Measurements from ENCODE around the gene PMF1. TPM values are rescaled to one million over a fixed set of nuclear protein-coding genes. Genes with fewer than 3 reads are reported as not detected.

Gene PMF1
- total RNA-seq, 4 donors from 2014 or later: 40.8 to 64.9 (median 53.5) TPM

- intact Hi-C loops (cut with DNase I): no loop called here
- no peak overlapping the region for H3K27ac ChIP-seq
- H3K9me3 ChIP-seq: no peaks in the 10 kb centered on the region
- peaks cover 0 to 5% (median 0%) of the 10 kb centered on the region in 3 donors for H3K4me1 ChIP-seq
- H3K4me3 ChIP-seq: no peak overlapping the region
- TF ChIP-seq CTCF (IDR thresholded peaks at IDR 0.05): no peak
- TF ChIP-seq POLR2A (IDR thresholded peaks at IDR 0.05): no peak
- H3K36me3 ChIP-seq: peaks cover 4 to 88% (median 11%) of the 10 kb centered on the region in 3 donors
- no peaks in the 10 kb centered on the region for H3K27me3 ChIP-seq
- DNase-seq: no peak
These were observed 9.5 kb upstream of the PMF1 start for GRCh38 chr1:156203331-156203730.

- Histone ChIP-seq H3K9me3 (no peaks in the 10 kb centered on the region), H3K4me3 (no peak overlapping the region), H3K27ac (no peak overlapping the region), H3K36me3 (peaks cover 4 to 95% (median 12%) of the 10 kb centered on the region in 3 donors), H3K27me3 (no peaks in the 10 kb centered on the region), H3K4me1 (peaks cover 0 to 5% (median 0%) of the 10 kb centered on the region in 3 donors)
- WGBS, 2 donors: 83 to 89% methylated on average over 2 to 3 of the region's 3 CpGs
- no peak for DNase-seq
- intact Hi-C loops (cut with DNase I): no loop called here
- no peak for TF ChIP-seq CTCF (IDR thresholded peaks at IDR 0.05)
- TF ChIP-seq POLR2A (IDR thresholded peaks at IDR 0.05): no peak
These were observed 8.1 kb upstream of the PMF1 start for GRCh38 chr1:156204686-156205085.

- Histone ChIP-seq H3K4me3 (no peak overlapping the region), H3K4me1 (peaks cover 10 to 36% (median 16%) of the 10 kb centered on the region in 3 donors), H3K27ac (no peak overlapping the region), H3K9me3 (no peaks in the 10 kb centered on the region), H3K27me3 (no peaks in the 10 kb centered on the region), H3K36me3 (peaks cover 4 to 69% (median 16%) of the 10 kb centered on the region in 3 donors)
- intact Hi-C loops (cut with DNase I): no loop called here
- no peak for TF ChIP-seq POLR2A (IDR thresholded peaks at IDR 0.05)
- no peak for TF ChIP-seq CTCF (IDR thresholded peaks at IDR 0.05)
- WGBS, 2 donors: 100% methylated on average over 2 of the region's 3 CpGs
- DNase-seq: no peak
These were observed 1.6 kb upstream of the PMF1 start for GRCh38 chr1:156211243-156211642.

- no peak for DNase-seq
- H3K9me3 ChIP-seq: no peaks in the 10 kb centered on the region
- H3K4me3 ChIP-seq: peak overlapping the region; percentile 63 to 76 (median 70)
- H3K27me3 ChIP-seq: no peaks in the 10 kb centered on the region
- peak overlapping the region; percentile 95 to 98 (median 96) for H3K27ac ChIP-seq
- peaks cover 10 to 38% (median 16%) of the 10 kb centered on the region in 3 donors for H3K4me1 ChIP-seq
- intact Hi-C loops (cut with DNase I): no loop called here
- WGBS, 2 donors: 72 to 74% methylated on average over 9 of the region's 9 CpGs
- TF ChIP-seq POLR2A (IDR thresholded peaks at IDR 0.05) (no peak), CTCF (IDR thresholded peaks at IDR 0.05) (no peak)
- peaks cover 4 to 64% (median 15%) of the 10 kb centered on the region in 3 donors for H3K36me3 ChIP-seq
These were observed 677 bp upstream of the PMF1 start for GRCh38 chr1:156212130-156212529.

- peaks cover 19 to 53% (median 29%) of the 10 kb centered on the region in 3 donors for H3K4me1 ChIP-seq
- H3K27me3 ChIP-seq: no peaks in the 10 kb centered on the region
- H3K36me3 ChIP-seq: peaks cover 0 to 52% (median 4%) of the 10 kb centered on the region in 3 donors
- H3K9me3 ChIP-seq: no peaks in the 10 kb centered on the region
- WGBS, 2 donors: 8 to 14% methylated on average over 9 of the region's 11 CpGs
- no peak for DNase-seq
- intact Hi-C loops (cut with DNase I): no loop called here
- TF ChIP-seq CTCF (IDR thresholded peaks at IDR 0.05) (no peak), POLR2A (IDR thresholded peaks at IDR 0.05) (no peak)
- H3K4me3 ChIP-seq: peak overlapping the region; percentile 63 to 76 (median 70)
- peak overlapping the region; percentile 95 to 98 (median 96) for H3K27ac ChIP-seq
These were observed 798 bp downstream of the PMF1 start for GRCh38 chr1:156213644-156213966.

Data from esophagus squamous epithelium (tissue), 5 donors.